ENCODE measurements around the gene EXO5.
"Not testable (repeated sequence)": the region's sequence is repeated elsewhere in the genome, so short reads cannot be mapped to it uniquely, and the experiment has no call there.

EXO5 gene

DNA sequence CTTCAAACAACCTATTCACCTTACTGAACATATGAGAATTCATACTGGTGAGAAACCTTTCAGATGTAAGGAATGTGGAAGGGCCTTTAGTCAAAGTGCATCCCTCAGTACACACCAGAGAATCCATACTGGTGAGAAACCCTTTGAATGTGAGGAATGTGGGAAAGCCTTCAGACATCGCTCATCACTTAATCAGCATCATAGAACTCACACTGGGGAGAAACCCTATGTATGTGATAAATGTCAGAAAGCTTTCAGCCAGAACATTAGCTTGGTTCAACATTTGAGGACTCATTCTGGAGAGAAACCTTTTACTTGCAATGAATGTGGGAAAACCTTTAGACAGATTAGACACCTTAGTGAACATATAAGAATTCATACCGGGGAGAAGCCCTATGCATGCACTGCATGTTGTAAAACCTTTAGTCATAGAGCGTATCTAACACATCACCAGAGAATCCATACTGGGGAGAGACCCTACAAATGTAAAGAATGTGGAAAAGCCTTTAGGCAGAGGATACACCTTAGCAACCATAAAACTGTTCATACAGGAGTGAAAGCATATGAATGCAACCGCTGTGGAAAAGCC, 13.2 kb upstream of the EXO5 start:
- Histone ChIP-seq H3K4me3 (peak overlapping the region in 6 of 10 experiments; percentile 12 to 39 (median 20); a peak in 6 of 20 replicates), H3K9ac (no peak overlapping the region), H3K4me1 (no peaks in the 10 kb centered on the region), H3K27me3 (no peaks in the 10 kb centered on the region), H3K36me3 (peaks cover 88 to 99% (median 90%) of the 10 kb centered on the region in 11 experiments), H4K20me1 (no peaks in the 10 kb centered on the region), H3K9me3 (replicated peaks in 1 of 11) (peaks cover 94 to 98% (median 96%) of the 10 kb centered on the region in 11 experiments), H3K27ac (no peak overlapping the region), H3K4me2 (no peak overlapping the region)
- TF ChIP-seq Cebpa-rat (IDR thresholded peaks at IDR 0.05) = no peak

DNA sequence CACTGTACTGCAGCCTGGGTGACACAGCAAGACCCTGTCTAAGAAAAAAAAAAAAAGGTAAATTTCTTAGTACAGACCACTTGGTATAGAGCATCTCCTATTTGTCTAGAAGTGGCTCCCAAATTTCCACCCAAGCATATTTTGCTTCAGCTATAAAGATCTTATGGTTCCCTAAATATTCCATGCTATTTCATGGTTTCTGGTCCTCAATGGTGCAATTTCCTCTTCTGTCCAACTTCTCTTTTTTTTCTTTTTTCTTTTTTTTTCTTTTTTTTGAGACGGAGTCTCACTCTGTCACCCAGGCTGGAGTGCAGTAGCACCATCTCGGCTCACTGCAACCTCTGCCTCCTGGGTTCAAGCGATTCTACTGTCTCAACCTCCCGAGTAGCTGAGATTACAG, 5.9 kb upstream of the EXO5 start:
- H3K36me3 ChIP-seq = peaks cover 58 to 96% (median 87%) of the 10 kb centered on the region in 11 experiments
- not testable (repeated sequence) for H4K20me1 ChIP-seq, H3K27ac ChIP-seq, H3K9ac ChIP-seq, H3K27me3 ChIP-seq
- peaks cover 0 to 16% (median 7%) of the 10 kb centered on the region in 10 experiments; a peak in 15 of 20 replicates for H3K4me1 ChIP-seq
- H3K4me3 ChIP-seq = peak overlapping the region in 5 of 10 experiments; percentile 1 to 35 (median 8); a peak in 6 of 20 replicates
- peak overlapping the region in 7 of 11 experiments; percentile 3 to 60 (median 39); a peak in 12 of 22 replicates for H3K4me2 ChIP-seq
- peaks cover 97 to 99% (median 98%) of the 10 kb centered on the region in 11 experiments for H3K9me3 ChIP-seq (replicated peaks in 1 of 11)

DNA sequence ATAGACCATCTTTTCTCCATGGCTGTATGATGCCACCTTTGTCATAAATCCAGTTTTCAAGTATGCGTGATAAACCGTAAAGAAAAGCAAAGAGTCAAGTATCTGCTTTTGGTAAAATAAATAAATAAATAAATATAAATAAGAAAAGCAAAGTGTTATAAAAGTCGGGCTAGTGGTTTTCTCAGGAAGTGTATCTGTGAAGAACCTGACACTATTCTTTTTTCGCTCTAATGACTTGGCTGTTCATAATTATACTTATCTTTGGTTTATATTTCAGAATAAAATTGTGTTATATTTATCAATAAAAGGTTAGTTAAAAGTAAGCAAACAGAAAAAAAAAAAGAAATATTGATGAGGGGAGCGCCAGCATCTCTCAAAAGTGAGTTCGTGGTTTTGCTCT, 594 bp upstream of the EXO5 start:
- peaks cover 12 to 21% (median 19%) of the 10 kb centered on the region in 10 experiments for H3K4me1 ChIP-seq
- H3K4me2 ChIP-seq = peak overlapping the region; percentile 85 to 97 (median 91)
- H4K20me1 ChIP-seq = no peaks in the 10 kb centered on the region
- TF ChIP-seq Cebpa-rat (IDR thresholded peaks at IDR 0.05) = no peak
- H3K27ac ChIP-seq = peak overlapping the region; percentile 61 to 86 (median 84)
- peak overlapping the region; percentile 84 to 91 (median 88) for H3K9ac ChIP-seq
- peak overlapping the region; percentile 67 to 91 (median 84) for H3K4me3 ChIP-seq
- peaks cover 39 to 78% (median 71%) of the 10 kb centered on the region in 11 experiments for H3K36me3 ChIP-seq
- H3K9me3 ChIP-seq (replicated peaks in 1 of 11) = peaks cover 71 to 87% (median 80%) of the 10 kb centered on the region in 11 experiments
- H3K27me3 ChIP-seq = no peaks in the 10 kb centered on the region

DNA sequence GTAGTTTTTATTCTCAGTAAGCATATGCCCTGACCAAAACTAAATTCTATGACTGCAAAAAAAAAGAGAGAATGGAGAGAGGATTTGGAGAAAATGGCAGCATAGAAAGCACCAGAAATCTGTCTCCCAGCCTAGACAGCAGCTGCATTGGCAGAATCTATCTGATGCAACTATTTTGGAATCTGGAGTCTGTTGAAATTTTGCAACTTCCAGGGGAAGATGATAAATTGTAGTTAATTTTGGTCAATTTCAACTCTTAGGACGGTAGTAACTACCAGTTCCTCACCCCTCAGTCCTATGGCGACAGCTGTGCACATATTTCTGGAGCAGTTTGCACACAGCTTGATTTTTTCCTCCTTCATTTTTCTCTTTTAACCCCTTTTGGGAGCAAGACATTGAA, 10.9 kb downstream of the EXO5 start:
- H3K4me3 ChIP-seq = no peak overlapping the region
- no peak overlapping the region for H3K4me2 ChIP-seq
- no peak overlapping the region for H3K9ac ChIP-seq
- H3K27ac ChIP-seq = no peak overlapping the region
- H3K9me3 ChIP-seq (replicated peaks in 1 of 11) = peaks cover 97 to 100% (median 100%) of the 10 kb centered on the region in 11 experiments
- H3K4me1 ChIP-seq = no peaks in the 10 kb centered on the region
- no peak for TF ChIP-seq Cebpa-rat (IDR thresholded peaks at IDR 0.05)
- H3K27me3 ChIP-seq = no peaks in the 10 kb centered on the region
- H4K20me1 ChIP-seq = no peaks in the 10 kb centered on the region
- H3K36me3 ChIP-seq = peaks cover 32 to 70% (median 47%) of the 10 kb centered on the region in 11 experiments

DNA sequence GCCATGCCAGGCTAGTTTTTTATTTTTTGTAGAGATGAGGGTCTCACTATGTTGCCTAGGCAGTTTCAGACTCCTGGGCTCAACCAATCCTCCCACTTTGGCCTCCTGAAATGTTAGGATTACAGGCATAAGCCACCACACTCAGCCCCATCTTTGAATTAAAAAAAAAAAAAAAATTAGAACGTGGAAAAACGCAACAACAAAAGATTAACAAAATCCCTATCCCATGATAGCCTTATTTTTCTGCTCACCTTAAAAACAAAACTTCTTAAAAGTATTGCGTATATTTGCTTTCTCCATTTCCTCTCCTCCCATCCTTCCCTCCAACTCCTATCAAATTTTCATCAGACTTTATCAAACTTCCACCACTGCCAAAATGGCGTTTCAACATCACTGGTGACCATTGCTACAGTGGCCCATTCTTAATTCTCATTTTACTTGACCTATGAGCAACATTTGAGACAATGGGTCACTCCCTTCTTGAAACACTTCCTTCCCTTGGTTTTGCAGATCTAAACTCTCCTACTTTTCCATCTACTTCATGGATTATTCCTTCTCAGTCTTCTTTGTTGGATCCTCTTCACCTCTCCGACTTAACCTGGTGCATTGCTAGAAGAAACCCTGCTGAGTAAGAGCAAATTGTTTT, 22.3 kb downstream of the EXO5 start:
- peaks cover 6 to 23% (median 15%) of the 10 kb centered on the region in 11 experiments; a peak in 21 of 22 replicates for H3K9me3 ChIP-seq (replicated peaks in 1 of 11)
- no peaks in the 10 kb centered on the region for H4K20me1 ChIP-seq
- no peaks in the 10 kb centered on the region for H3K27me3 ChIP-seq
- peak overlapping the region; percentile 68 to 88 (median 74) for H3K4me3 ChIP-seq
- no peak for TF ChIP-seq Cebpa-rat (IDR thresholded peaks at IDR 0.05)
- H3K9ac ChIP-seq = peak overlapping the region; percentile 72 to 85 (median 83)
- peak overlapping the region; percentile 63 to 97 (median 88) for H3K4me2 ChIP-seq
- H3K4me1 ChIP-seq = peaks cover 11 to 24% (median 18%) of the 10 kb centered on the region in 10 experiments
- H3K27ac ChIP-seq = peak overlapping the region; percentile 46 to 93 (median 85)
- peaks cover 13 to 25% (median 16%) of the 10 kb centered on the region in 11 experiments; a peak in 21 of 22 replicates for H3K36me3 ChIP-seq

DNA sequence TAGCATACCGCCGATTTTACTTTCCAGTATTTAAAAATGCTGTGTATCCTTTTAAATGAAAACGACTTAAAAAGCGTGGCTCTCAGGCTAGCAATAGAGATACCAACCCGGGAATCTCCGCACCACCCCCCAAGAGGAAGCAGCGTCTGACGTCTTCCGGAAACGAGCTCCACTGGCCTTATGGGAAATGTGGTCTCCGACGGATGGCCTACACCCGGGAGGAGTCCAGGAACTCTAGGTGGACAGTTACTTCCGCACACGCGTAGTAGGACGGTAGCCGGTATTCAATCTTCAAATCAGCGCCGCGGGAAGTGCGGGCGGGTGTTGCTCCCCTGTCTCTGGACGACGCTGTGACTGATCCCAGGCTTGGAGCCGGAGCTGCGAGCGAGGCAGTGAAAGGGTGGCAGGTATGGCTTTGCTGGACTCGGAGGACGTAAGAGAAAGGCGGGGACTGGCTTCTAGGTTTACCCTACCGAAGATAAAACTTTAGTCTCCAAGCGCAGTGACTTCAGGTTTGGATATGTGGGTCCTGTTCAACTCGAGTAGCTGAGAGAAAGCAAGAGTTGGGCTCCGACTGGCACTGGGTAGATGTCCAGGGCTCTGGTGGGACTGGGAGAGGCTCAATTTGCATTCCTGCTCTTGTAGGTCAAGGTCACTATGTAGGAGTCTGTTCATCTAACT, 23.0 kb downstream of the EXO5 start, which contains the start of gene ZNF684:
Gene ZNF684 (plus strand): TSS at position 257 of the 681 bp plus-strand sequence. CDS start 1,530 bp downstream, outside the sequence.
- Histone ChIP-seq H3K4me1 (peaks cover 11 to 24% (median 18%) of the 10 kb centered on the region in 10 experiments), H3K27ac (peak within 1 kb of the TSS; percentile 46 to 93 (median 85)), H3K36me3 (peaks cover 14 to 28% (median 20%) of the 10 kb centered on the region in 11 experiments; a peak in 21 of 22 replicates), H3K27me3 (no peaks in the 10 kb centered on the region), H3K4me2 (peak within 1 kb of the TSS; percentile 79 to 99 (median 90)), H3K9me3 (replicated peaks in 1 of 11) (peaks cover 0 to 19% (median 8%) of the 10 kb centered on the region in 11 experiments; a peak in 14 of 22 replicates), H3K9ac (peak within 1 kb of the TSS; percentile 72 to 85 (median 83)), H4K20me1 (no peaks in the 10 kb centered on the region), H3K4me3 (peak within 1 kb of the TSS; percentile 68 to 88 (median 74))
- TF ChIP-seq Cebpa-rat (IDR thresholded peaks at IDR 0.05) = no peak

DNA sequence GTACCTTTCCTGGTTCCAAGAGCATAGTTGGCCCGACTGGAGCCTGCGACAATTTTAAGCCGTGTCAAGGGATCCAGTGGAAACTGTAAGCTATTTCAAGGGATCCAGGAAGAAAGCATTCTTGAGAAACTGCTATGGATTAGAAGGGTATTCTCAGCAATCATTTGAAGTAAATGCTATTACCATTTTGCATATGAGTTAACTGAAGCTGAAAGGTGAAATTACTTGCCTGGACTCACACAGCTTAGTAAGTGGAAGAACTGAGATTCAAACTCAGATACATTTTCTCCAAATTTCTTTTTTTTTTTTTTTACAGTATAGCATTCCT, 23.5 kb downstream of the EXO5 start:
- no peaks in the 10 kb centered on the region for H4K20me1 ChIP-seq
- H3K27me3 ChIP-seq = no peaks in the 10 kb centered on the region
- H3K9me3 ChIP-seq (replicated peaks in 1 of 11) = peaks cover 0 to 19% (median 9%) of the 10 kb centered on the region in 11 experiments; a peak in 14 of 22 replicates
- peak overlapping the region; percentile 79 to 99 (median 90) for H3K4me2 ChIP-seq
- H3K36me3 ChIP-seq = peaks cover 14 to 28% (median 20%) of the 10 kb centered on the region in 11 experiments; a peak in 21 of 22 replicates
- H3K27ac ChIP-seq = peak overlapping the region; percentile 46 to 93 (median 85)
- peaks cover 11 to 24% (median 18%) of the 10 kb centered on the region in 10 experiments for H3K4me1 ChIP-seq
- no peak for TF ChIP-seq Cebpa-rat (IDR thresholded peaks at IDR 0.05)
- H3K4me3 ChIP-seq = peak overlapping the region; percentile 68 to 88 (median 74)
- peak overlapping the region; percentile 72 to 85 (median 83) for H3K9ac ChIP-seq

DNA sequence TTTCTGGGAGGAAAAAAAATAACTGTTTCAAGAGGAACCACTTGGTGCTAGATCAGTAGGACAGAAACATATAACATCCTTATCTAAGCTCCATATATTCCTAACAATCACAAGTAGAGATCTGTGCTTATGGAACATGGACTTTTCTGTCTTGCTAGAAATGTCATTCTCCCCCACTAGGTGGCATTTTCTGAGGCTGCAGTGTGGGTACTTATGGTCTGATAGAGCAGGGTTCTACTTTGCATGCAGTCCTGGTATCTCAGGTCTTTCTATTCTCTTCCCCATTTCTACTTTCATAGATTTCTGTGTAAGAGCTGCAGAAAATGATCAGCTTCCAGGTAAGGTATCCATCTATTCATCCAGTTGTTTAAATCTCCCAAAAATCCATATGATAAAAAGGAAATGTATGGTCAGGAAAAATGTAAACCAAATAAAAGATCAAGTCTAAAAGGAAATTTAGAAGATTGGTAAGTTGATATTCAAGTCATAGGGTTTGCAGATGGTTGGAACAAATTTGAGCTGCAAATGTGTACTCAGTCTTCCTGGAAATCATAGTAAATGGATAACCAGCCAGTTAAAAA, 24.4 kb downstream of the EXO5 start:
- H3K4me1 ChIP-seq = peaks cover 11 to 24% (median 18%) of the 10 kb centered on the region in 10 experiments
- no peaks in the 10 kb centered on the region for H4K20me1 ChIP-seq
- H3K9ac ChIP-seq = peak overlapping the region in 6 of 11 experiments; percentile 78 to 85 (median 84); a peak in 5 of 22 replicates
- peak overlapping the region; percentile 79 to 99 (median 90) for H3K4me2 ChIP-seq
- H3K9me3 ChIP-seq (replicated peaks in 1 of 11) = peaks cover 7 to 27% (median 18%) of the 10 kb centered on the region in 11 experiments
- no peaks in the 10 kb centered on the region for H3K27me3 ChIP-seq
- H3K36me3 ChIP-seq = peaks cover 23 to 38% (median 29%) of the 10 kb centered on the region in 11 experiments; a peak in 21 of 22 replicates
- peak overlapping the region in 9 of 10 experiments; percentile 68 to 88 (median 74); a peak in 12 of 20 replicates for H3K4me3 ChIP-seq
- TF ChIP-seq Cebpa-rat (IDR thresholded peaks at IDR 0.05) = no peak
- H3K27ac ChIP-seq = no peak overlapping the region
